LNCAP (cell line): ENCODE data around the gene GIMAP2.

Source experiments
- CTCF ChIP-seq: fragments of 450-650 bp; IDR thresholded peaks from 2 replicates; pipeline ENCODE4 v1.5.1; 2017; ENCODE audit warnings: mild to moderate bottlenecking

The GIMAP2 gene

GRCh38 chr7:150722431-150722931 is 37.0 kb downstream of the GIMAP2 start:
- no peak for TF ChIP-seq CTCF

DNA sequence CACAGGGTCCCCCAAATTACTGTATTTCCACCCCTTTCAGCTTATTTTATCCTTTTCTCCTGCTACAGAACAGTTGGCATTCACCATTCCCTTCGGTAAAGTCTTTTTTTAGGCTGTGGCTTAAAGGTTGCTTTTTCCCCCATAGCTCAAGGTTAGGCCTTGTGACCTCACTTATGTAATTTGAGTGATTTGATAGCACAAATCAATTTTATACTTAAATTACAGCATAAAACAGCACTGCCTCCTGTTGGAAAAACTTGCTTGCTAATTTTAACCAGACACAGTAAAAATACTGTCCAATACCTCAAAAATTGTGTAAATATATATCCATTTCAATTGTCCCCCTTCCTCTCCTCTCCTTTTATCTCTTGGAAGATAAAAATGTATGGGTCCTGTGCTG is 38.0 kb downstream of the GIMAP2 start:
- TF ChIP-seq CTCF: no peak

DNA sequence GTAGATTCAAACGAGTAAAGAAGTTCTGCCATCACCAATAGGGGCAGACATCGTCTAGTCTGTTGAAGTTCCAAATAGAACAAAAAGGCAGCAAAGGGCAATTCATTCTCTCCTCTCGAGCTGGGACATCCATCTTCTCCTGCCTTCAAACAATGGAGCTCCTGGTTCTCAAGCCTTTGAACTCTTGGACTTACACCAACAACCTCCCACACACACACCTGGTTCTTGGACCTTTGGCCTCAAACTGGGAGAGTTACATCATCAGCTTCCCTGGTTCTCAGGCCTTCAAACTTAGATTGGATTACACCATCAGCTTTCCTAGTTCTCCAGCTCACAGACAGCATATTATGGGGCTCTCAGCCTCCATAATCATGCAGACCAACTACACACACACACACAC is 41.9 kb downstream of the GIMAP2 start:
- no peak for TF ChIP-seq CTCF

- no peak for TF ChIP-seq CTCF
Observed at GRCh38 chr7:150728011-150728410, 42.5 kb downstream of the GIMAP2 start.

DNA sequence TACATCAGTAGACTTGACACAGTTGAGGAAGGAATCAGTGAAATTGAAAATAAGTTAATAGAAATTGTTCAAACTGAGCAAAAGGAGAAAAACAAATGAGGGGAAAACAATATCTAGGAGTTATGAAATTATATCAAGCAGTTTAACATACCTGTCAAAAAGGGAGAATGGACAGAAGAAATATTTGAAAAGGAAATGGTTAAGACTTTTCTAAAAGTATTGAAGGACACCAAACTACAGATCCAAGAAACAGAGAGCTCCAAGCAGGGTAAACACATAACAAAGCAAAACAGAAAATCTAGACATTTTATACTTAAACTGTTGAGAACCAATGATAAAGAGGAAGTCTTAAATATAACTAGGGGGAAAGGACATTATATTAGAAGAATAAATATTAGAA is 43.1 kb downstream of the GIMAP2 start:
- no peak for TF ChIP-seq CTCF

GRCh38 chr7:150731916-150732315 is 46.4 kb downstream of the GIMAP2 start:
- no peak for TF ChIP-seq CTCF

- no peak for TF ChIP-seq CTCF
Observed at GRCh38 chr7:150732786-150733481, 47.4 kb downstream of the GIMAP2 start.
